Trophoblast cell (in vitro differentiated cells and primary cell): ENCODE data around the gene KLC1.

Experiments used
- DNase-seq, 2 donors: peaks; one replicate each; pipeline ENCODE4 v3.0.0-alpha.2; 2016
- H2AFZ ChIP-seq: 2 replicates; pipeline ENCODE4 v1.6.1; 2013; ENCODE audit warnings: low read length, moderate library complexity, mild to moderate bottlenecking; ENCODE audit not compliant: insufficient read depth, poor library complexity
- H2AK5ac ChIP-seq: 2 replicates; pipeline ENCODE4 v1.6.1; 2013; ENCODE audit warnings: mild to moderate bottlenecking, low read length
- H2BK120ac ChIP-seq: 2 replicates; pipeline ENCODE4 v1.6.1; 2013; ENCODE audit warnings: low read length, mild to moderate bottlenecking, moderate library complexity; ENCODE audit not compliant: insufficient read depth, poor library complexity
- H2BK12ac ChIP-seq: 2 replicates; pipeline ENCODE4 v1.6.1; 2013; ENCODE audit warnings: mild to moderate bottlenecking, low read length, moderate library complexity
- H2BK5ac ChIP-seq: 2 replicates; pipeline ENCODE4 v1.6.1; 2013; ENCODE audit warnings: low read length, low read depth, moderate library complexity, mild to moderate bottlenecking; ENCODE audit not compliant: poor library complexity
- H3K14ac ChIP-seq: 2 replicates; pipeline ENCODE4 v1.6.1; 2013; ENCODE audit warnings: mild to moderate bottlenecking, low read length
- H3K18ac ChIP-seq: 2 replicates; pipeline ENCODE4 v1.6.1; 2013; ENCODE audit warnings: mild to moderate bottlenecking, low read length
- H3K23ac ChIP-seq: 2 replicates; pipeline ENCODE4 v1.6.1; 2013; ENCODE audit warnings: low read length
- H3K27ac ChIP-seq: 2 replicates; pipeline ENCODE4 v1.5.1; 2013; ENCODE audit warnings: low read depth, mild to moderate bottlenecking, inconsistent platforms, low read length, moderate library complexity
- H3K27me3 ChIP-seq: 2 replicates; pipeline ENCODE4 v1.6.1; 2013; ENCODE audit warnings: inconsistent platforms, mild to moderate bottlenecking, low read length, moderate library complexity; ENCODE audit not compliant: insufficient read depth
- H3K36me3 ChIP-seq, 2 experiments: 1 replicate in 1 of 2; 2 replicates in 1 of 2; pipeline ENCODE4 v1.6.1; 2013; ENCODE audit warnings: low read length in 2 of 2, mild to moderate bottlenecking in 2 of 2, moderate library complexity in 1 of 2; ENCODE audit not compliant: insufficient read depth in 2 of 2, control insufficient read depth in 1 of 2
- H3K4ac ChIP-seq: 2 replicates; pipeline ENCODE4 v1.6.1; 2013; ENCODE audit warnings: low read depth, mild to moderate bottlenecking, low read length, moderate library complexity
- H3K4me1 ChIP-seq, 2 experiments: 1 replicate in 1 of 2; 2 replicates in 1 of 2; pipeline ENCODE4 v1.6.1; 2013; ENCODE audit warnings: low read length in 2 of 2, mild to moderate bottlenecking in 2 of 2, moderate library complexity in 1 of 2; ENCODE audit not compliant: insufficient read depth in 2 of 2, control insufficient read depth in 1 of 2
- H3K4me2 ChIP-seq: 2 replicates; pipeline ENCODE4 v1.6.1; 2013; ENCODE audit warnings: inconsistent platforms, mild to moderate bottlenecking, low read length, moderate library complexity
- H3K4me3 ChIP-seq: 2 replicates; pipeline ENCODE4 v1.5.1; 2013; ENCODE audit warnings: mild to moderate bottlenecking, low read depth, low read length, inconsistent platforms
- H3K79me1 ChIP-seq: one replicate; pipeline ENCODE4 v1.6.1; 2013; ENCODE audit warnings: low read length
- H3K79me2 ChIP-seq: 2 replicates; pipeline ENCODE4 v1.6.1; 2013; ENCODE audit warnings: low read length, mild to moderate bottlenecking; ENCODE audit not compliant: control insufficient read depth, insufficient read depth, poor library complexity
- H3K9ac ChIP-seq: 2 replicates; pipeline ENCODE4 v1.6.1; 2013; ENCODE audit warnings: mild to moderate bottlenecking, low read length
- H3K9me3 ChIP-seq: 2 replicates; pipeline ENCODE4 v1.6.1; 2013; ENCODE audit warnings: low read depth, mild to moderate bottlenecking, control low read depth, inconsistent platforms, low read length; ENCODE audit not compliant: insufficient read depth
- H4K12ac ChIP-seq: 2 replicates; pipeline ENCODE4 v1.6.1; 2013; ENCODE audit warnings: low read depth, mild to moderate bottlenecking, low read length, moderate library complexity
- H4K8ac ChIP-seq: 2 replicates; pipeline ENCODE4 v1.6.1; 2013; ENCODE audit warnings: low read depth, mild to moderate bottlenecking, low read length, moderate library complexity
- H4K91ac ChIP-seq: one replicate; pipeline ENCODE4 v1.6.1; 2013; ENCODE audit warnings: low read depth, mild to moderate bottlenecking, low read length, moderate library complexity
- WGBS: extraction: QIAGEN DNeasy Blood & Tissue Kit; methylation state at CpG from one replicate; pipeline ENCODE4 v1.1.7; 2013; ENCODE audit warnings: missing lambda C conversion rate; ENCODE audit not compliant: insufficient read length, insufficient coverage; ENCODE audit errors: extremely low coverage; 5-methylcytosine and 5-hydroxymethylcytosine counted together

KLC1 gene

GRCh38 chr14:103731916-103732867, 103.2 kb downstream of the KLC1 start:
- Histone ChIP-seq H2AFZ (no peak overlapping the region), H2AK5ac (no peak overlapping the region), H3K4me2 (no peak overlapping the region), H4K91ac (no peak overlapping the region), H3K23ac (no peak overlapping the region), H3K9ac (no peak overlapping the region), H3K4me1 (peaks cover 30 to 40% of the 10 kb centered on the region in 2 experiments), H3K36me3 (peaks cover 43 to 55% of the 10 kb centered on the region in 2 experiments), H3K9me3 (peaks cover 5% of the 10 kb centered on the region), H3K14ac (no peak overlapping the region), H2BK120ac (no peak overlapping the region), H3K4me3 (no peak overlapping the region), H4K8ac (no peak overlapping the region), H3K27me3 (no peaks in the 10 kb centered on the region), H3K27ac (no peak overlapping the region), H4K12ac (no peak overlapping the region), H2BK12ac (no peak overlapping the region), H2BK5ac (no peak overlapping the region), H3K4ac (no peak overlapping the region), H3K79me2 (peaks cover 3% of the 10 kb centered on the region), H3K18ac (no peak overlapping the region), H3K79me1 (peaks cover 13% of the 10 kb centered on the region)
- no peak for DNase-seq
- WGBS = no CpG with 5 or more reads among the region's 24 CpGs

- WGBS = no CpG with 5 or more reads among the region's 9 CpGs
- no peak overlapping the region for H3K18ac ChIP-seq
- peak overlapping the region; percentile 38 for H4K91ac ChIP-seq
- peak overlapping the region; percentile 31 for H3K27ac ChIP-seq
- H4K8ac ChIP-seq = no peak overlapping the region
- no peak overlapping the region for H2BK12ac ChIP-seq
- no peak overlapping the region for H3K4me3 ChIP-seq
- H4K12ac ChIP-seq = no peak overlapping the region
- peaks cover 13% of the 10 kb centered on the region for H3K79me1 ChIP-seq
- no peak overlapping the region for H3K4me2 ChIP-seq
- peaks cover 34 to 44% of the 10 kb centered on the region in 2 experiments for H3K4me1 ChIP-seq
- peaks cover 40 to 53% of the 10 kb centered on the region in 2 experiments for H3K36me3 ChIP-seq
- no peak overlapping the region for H2BK120ac ChIP-seq
- no peak overlapping the region for H2AFZ ChIP-seq
- no peak overlapping the region for H3K23ac ChIP-seq
- H3K14ac ChIP-seq = no peak overlapping the region
- no peak overlapping the region for H3K9ac ChIP-seq
- peaks cover 5% of the 10 kb centered on the region for H3K9me3 ChIP-seq
- H3K79me2 ChIP-seq = peaks cover 3% of the 10 kb centered on the region
- no peak overlapping the region for H2BK5ac ChIP-seq
- no peaks in the 10 kb centered on the region for H3K27me3 ChIP-seq
- H3K4ac ChIP-seq = no peak overlapping the region
- no peak overlapping the region for H2AK5ac ChIP-seq
- no peak for DNase-seq
Measured at GRCh38 chr14:103732868-103733620, 104.0 kb downstream of the KLC1 start.

- H3K36me3 ChIP-seq = peaks cover 39 to 49% of the 10 kb centered on the region in 2 experiments
- peaks cover 6% of the 10 kb centered on the region for H3K9me3 ChIP-seq
- H3K9ac ChIP-seq = no peak overlapping the region
- H3K27me3 ChIP-seq = no peaks in the 10 kb centered on the region
- peaks cover 3% of the 10 kb centered on the region for H3K79me2 ChIP-seq
- no peak overlapping the region for H3K4me2 ChIP-seq
- H2AK5ac ChIP-seq = no peak overlapping the region
- no peak for DNase-seq
- peaks cover 34 to 44% of the 10 kb centered on the region in 2 experiments for H3K4me1 ChIP-seq
- H2BK120ac ChIP-seq = no peak overlapping the region
- H2BK12ac ChIP-seq = no peak overlapping the region
- no peak overlapping the region for H3K23ac ChIP-seq
- peak overlapping the region; percentile 38 for H4K91ac ChIP-seq
- H3K27ac ChIP-seq = peak overlapping the region; percentile 31
- H3K14ac ChIP-seq = no peak overlapping the region
- H4K8ac ChIP-seq = no peak overlapping the region
- H3K79me1 ChIP-seq = peaks cover 13% of the 10 kb centered on the region
- whole genome bisulfite sequencing = no CpG with 5 or more reads among the region's 14 CpGs
- no peak overlapping the region for H2BK5ac ChIP-seq
- H4K12ac ChIP-seq = no peak overlapping the region
- H2AFZ ChIP-seq = no peak overlapping the region
- H3K18ac ChIP-seq = peak overlapping the region; percentile 62
- H3K4ac ChIP-seq = no peak overlapping the region
- no peak overlapping the region for H3K4me3 ChIP-seq
Measured at GRCh38 chr14:103733651-103734050, 104.6 kb downstream of the KLC1 start.

DNA sequence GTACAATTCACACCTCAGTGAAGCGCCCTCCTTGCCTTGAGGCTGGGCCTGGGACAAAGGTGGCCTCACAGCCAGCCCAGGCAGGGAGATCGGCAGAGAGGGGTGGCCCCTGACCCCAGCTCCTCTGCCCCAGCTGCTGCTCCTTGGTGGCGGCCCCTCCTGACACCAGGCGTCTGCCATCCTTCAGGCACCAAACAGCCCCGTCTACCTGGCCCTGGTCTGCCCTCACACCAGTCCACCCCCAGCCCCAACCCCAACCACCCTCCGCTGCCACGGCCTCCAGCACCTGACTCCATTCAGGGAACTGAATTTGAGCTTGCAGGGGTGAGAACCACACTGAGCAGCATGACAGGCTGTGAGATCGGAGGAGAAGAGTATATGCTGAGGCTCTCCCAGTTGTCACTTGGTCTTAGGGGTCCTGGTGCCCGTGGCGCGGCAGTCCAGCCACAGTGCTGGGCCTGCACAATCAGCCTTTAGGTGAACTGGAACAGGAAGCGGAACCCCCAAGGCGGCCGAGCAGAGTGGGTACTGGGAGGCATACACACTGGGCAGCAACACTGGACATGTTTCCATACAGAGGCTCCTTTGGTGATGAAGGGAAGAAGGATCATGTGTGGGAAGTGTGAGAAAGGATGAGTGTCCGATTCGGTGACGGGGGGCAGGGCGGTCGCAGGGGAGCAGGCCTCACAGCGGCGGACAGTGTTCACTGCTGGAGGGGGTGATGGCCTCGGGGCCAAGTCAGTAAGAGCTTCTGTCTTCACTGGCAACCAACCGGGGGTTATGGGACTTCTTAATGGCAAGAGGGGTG, 105.3 kb downstream of the KLC1 start:
- H2AK5ac ChIP-seq = no peak overlapping the region
- peaks cover 6% of the 10 kb centered on the region for H3K9me3 ChIP-seq
- H3K79me2 ChIP-seq = peaks cover 3% of the 10 kb centered on the region
- H3K14ac ChIP-seq = peak overlapping the region; percentile 28
- no peak overlapping the region for H3K9ac ChIP-seq
- peak overlapping the region; percentile 12 for H3K18ac ChIP-seq
- H4K8ac ChIP-seq = no peak overlapping the region
- H3K4me3 ChIP-seq = no peak overlapping the region
- no peak overlapping the region for H2BK12ac ChIP-seq
- no peak overlapping the region for H2AFZ ChIP-seq
- peak overlapping the region; percentile 11 for H2BK5ac ChIP-seq
- WGBS = no CpG with 5 or more reads among the region's 23 CpGs
- no peak overlapping the region for H3K23ac ChIP-seq
- H3K79me1 ChIP-seq = peaks cover 13% of the 10 kb centered on the region
- H4K12ac ChIP-seq = no peak overlapping the region
- H3K4me1 ChIP-seq = peaks cover 34 to 44% of the 10 kb centered on the region in 2 experiments
- H4K91ac ChIP-seq = no peak overlapping the region
- DNase-seq = no peak
- no peak overlapping the region for H3K4me2 ChIP-seq
- peaks cover 39 to 50% of the 10 kb centered on the region in 2 experiments for H3K36me3 ChIP-seq
- H3K4ac ChIP-seq = no peak overlapping the region
- no peaks in the 10 kb centered on the region for H3K27me3 ChIP-seq
- H2BK120ac ChIP-seq = peak overlapping the region; percentile 26
- H3K27ac ChIP-seq = no peak overlapping the region
